Skeletal muscle satellite cell (primary cell): Measurements from ENCODE around the gene BCL2L14.
"Not testable (repeated sequence)": the region's sequence is repeated elsewhere in the genome, so short reads cannot be mapped to it uniquely, and the experiment has no call there.

Experiments used
- H3K27me3 ChIP-seq: 2 replicates; pipeline ENCODE4 v1.7.0; 2013; ENCODE audit warnings: low read length; ENCODE audit not compliant: control insufficient read depth, insufficient read depth
- H3K36me3 ChIP-seq: 2 replicates; pipeline ENCODE4 v1.7.0; 2013; ENCODE audit warnings: mild to moderate bottlenecking, control low read depth, low read length; ENCODE audit not compliant: insufficient read depth
- H3K4me1 ChIP-seq: 2 replicates; pipeline ENCODE4 v1.7.0; 2013; ENCODE audit warnings: low read length; ENCODE audit not compliant: control insufficient read depth, insufficient read depth
- H3K4me2 ChIP-seq: 2 replicates; pipeline ENCODE4 v1.7.0; 2013; ENCODE audit warnings: mild to moderate bottlenecking, low read length
- H3K4me3 ChIP-seq: 2 replicates; pipeline ENCODE4 v1.7.0; 2013; ENCODE audit warnings: low read length
- H3K9ac ChIP-seq: 2 replicates; pipeline ENCODE4 v1.7.0; 2013; ENCODE audit warnings: mild to moderate bottlenecking, low read depth, low read length, moderate library complexity
- H3K9me3 ChIP-seq: replicated peaks from 2 replicates; pipeline ENCODE4 v1.7.0; 2013; ENCODE audit warnings: mild to moderate bottlenecking, control low read depth, low read length

Gene BCL2L14

GRCh38 chr12:12088761-12089160 lies 18.0 kb downstream of the BCL2L14 start:
- Histone ChIP-seq H3K27me3 (peaks cover 6% of the 10 kb centered on the region), H3K4me3 (no peak overlapping the region), H3K9me3 (no peaks in the 10 kb centered on the region), H3K9ac (no peak overlapping the region), H3K36me3 (no peaks in the 10 kb centered on the region), H3K4me2 (no peak overlapping the region), H3K4me1 (peaks cover 9% of the 10 kb centered on the region)

DNA sequence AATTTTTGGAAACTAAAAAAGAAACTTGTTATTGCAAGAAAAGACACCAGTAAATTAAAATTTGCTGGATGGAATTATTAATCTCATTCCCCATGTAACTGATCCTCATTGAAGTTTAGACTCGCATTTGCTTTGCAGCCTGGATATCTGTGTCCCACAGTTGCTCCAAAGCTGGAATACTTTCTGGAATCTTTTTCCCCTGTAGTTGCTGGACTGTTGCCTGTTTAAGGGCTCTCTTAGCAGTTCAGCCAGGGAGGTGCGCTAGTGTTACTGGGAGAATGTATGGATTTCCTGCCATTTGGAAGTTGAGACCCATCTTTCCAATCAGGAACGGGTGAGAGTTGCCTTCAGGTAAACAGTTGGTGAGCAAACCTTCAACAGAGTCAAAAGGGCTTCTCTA lies 20.3 kb downstream of the BCL2L14 start:
- Histone ChIP-seq H3K36me3 (no peaks in the 10 kb centered on the region), H3K27me3 (peaks cover 6% of the 10 kb centered on the region), H3K4me3 (no peak overlapping the region), H3K9me3 (no peaks in the 10 kb centered on the region), H3K4me2 (no peak overlapping the region), H3K9ac (no peak overlapping the region), H3K4me1 (peaks cover 9% of the 10 kb centered on the region)

GRCh38 chr12:12091977-12092663 lies 21.4 kb downstream of the BCL2L14 start:
- Histone ChIP-seq H3K9me3 (no peaks in the 10 kb centered on the region), H3K27me3 (peaks cover 6% of the 10 kb centered on the region), H3K4me2 (no peak overlapping the region), H3K9ac (no peak overlapping the region), H3K36me3 (no peaks in the 10 kb centered on the region), H3K4me1 (peaks cover 9% of the 10 kb centered on the region), H3K4me3 (no peak overlapping the region)

DNA sequence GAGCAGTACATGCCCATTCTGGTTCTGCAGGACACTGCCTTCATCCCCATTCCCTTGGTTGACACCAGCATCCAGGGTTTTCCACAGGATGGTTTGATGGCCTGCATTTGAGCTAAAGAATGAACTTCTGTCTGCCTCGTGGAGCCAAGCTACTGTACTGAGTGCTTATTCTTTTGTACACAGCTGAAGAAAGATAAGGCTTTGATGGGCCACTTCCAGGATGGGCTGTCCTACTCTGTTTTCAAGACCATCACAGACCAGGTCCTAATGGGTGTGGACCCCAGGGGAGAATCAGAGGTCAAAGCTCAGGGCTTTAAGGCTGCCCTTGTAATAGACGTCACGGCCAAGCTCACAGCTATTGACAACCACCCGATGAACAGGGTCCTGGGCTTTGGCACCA lies 23.7 kb downstream of the BCL2L14 start:
- H3K9ac ChIP-seq: no peak overlapping the region
- H3K27me3 ChIP-seq: peaks cover 6% of the 10 kb centered on the region
- no peaks in the 10 kb centered on the region for H3K9me3 ChIP-seq
- H3K4me2 ChIP-seq: no peak overlapping the region
- peaks cover 9% of the 10 kb centered on the region for H3K4me1 ChIP-seq
- no peak overlapping the region for H3K4me3 ChIP-seq
- H3K36me3 ChIP-seq: no peaks in the 10 kb centered on the region

DNA sequence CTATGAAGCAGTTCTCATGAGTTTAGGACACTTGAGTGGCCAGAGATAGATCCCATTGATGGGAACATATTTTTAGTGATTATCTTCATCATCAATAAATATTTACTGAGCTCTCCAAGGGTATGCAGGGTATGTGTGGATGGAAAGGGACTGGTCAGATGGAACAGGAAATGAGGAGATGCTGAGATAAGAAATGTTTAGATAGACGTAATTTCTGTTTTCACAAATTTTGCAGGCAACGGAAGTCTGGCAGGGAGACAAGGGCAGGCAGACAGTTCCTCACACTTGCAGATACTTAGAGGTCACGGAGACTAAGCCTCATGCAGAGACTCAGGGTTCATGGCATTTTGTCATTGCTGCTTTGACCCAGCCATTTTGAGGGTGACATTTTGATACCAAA lies 24.3 kb downstream of the BCL2L14 start:
- Histone ChIP-seq H3K36me3 (no peaks in the 10 kb centered on the region), H3K9ac (no peak overlapping the region), H3K9me3 (no peaks in the 10 kb centered on the region), H3K27me3 (peaks cover 6% of the 10 kb centered on the region), H3K4me2 (no peak overlapping the region), H3K4me3 (no peak overlapping the region), H3K4me1 (peaks cover 9% of the 10 kb centered on the region)

DNA sequence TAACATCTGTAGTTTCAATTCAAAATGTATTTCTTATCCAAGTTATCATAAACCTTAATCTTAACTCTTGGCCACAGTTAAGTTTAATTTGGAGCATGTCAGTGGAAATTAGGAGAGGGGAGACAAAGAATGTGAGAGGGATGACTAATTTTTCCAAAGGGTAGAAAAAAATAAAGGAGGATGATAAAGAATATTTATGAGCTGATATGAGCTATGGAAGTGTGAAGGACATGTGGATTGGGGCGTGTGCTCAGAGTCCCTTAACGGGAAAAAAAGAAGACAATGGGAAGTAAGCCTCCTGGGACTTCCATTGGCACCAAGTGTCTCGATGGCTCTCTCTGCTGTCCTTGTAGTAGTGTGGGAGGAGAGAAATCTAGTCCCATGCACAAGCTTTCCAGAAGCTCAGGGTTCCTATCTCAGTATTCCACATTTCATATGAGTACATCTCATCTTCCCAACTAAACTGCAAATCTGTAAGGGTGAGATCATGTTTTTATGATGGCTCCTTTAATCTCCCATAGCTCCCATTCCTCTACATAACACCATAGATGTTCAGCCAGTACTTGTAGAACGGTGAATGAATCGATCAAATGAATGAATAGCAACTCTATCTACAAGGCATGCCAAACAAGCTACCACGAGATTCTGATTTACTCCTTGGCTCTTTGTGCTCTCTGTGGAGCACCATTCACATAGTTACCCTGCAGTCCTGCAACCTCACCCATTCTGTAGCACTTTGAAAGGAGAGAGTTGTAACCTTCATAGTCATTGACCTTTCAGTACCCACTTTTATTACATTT lies 27.4 kb downstream of the BCL2L14 start:
- no peaks in the 10 kb centered on the region for H3K27me3 ChIP-seq

DNA sequence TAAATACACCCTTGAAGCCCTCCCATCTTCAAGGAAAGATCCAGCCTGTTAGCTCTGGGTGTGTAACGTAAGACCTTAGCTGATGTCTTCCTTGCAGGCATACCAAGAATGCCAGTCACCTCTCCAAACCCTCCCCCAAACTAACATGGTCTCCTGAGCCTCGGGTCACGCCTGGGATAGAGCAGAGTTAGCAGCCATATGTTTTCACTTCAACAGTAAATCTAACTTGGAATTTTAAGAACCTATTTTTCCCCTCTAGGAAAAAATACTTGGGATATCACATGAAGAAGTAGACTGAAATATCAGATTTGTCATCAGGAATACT lies 27.9 kb downstream of the BCL2L14 start:
- no peak overlapping the region for H3K4me2 ChIP-seq
- no peaks in the 10 kb centered on the region for H3K9me3 ChIP-seq
- H3K4me3 ChIP-seq: no peak overlapping the region
- no peaks in the 10 kb centered on the region for H3K36me3 ChIP-seq
- H3K27me3 ChIP-seq: no peaks in the 10 kb centered on the region
- H3K9ac ChIP-seq: no peak overlapping the region
- H3K4me1 ChIP-seq: no peaks in the 10 kb centered on the region

More for the DNA sequence above, 27.4 kb downstream of the BCL2L14 start:
- Histone ChIP-seq H3K9me3 (no peaks in the 10 kb centered on the region), H3K36me3 (no peaks in the 10 kb centered on the region), H3K4me3 (no peak overlapping the region), H3K9ac (no peak overlapping the region), H3K4me2 (no peak overlapping the region), H3K4me1 (peaks cover under 1% of the 10 kb centered on the region)

DNA sequence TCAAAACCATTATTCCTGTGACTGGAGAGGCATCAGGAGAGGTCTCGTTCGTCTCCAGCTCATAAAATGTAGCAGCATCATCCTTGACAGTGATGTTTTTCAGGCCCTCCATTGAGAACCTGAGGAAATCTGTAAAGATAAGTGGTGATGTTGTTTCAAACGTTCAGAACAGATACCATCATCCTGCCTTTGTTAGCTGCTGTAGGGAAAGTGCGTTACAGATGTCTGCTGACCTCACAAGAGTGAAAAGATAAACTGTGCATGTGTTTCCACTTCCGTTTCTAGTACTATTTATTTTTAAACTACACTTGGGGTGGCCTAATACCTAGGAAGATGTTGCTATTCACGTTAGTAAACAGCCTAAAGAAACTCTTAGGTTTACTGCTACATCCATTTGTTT lies 28.4 kb downstream of the BCL2L14 start:
- Histone ChIP-seq H3K4me3 (no peak overlapping the region), H3K4me1 (no peaks in the 10 kb centered on the region), H3K27me3 (no peaks in the 10 kb centered on the region), H3K36me3 (no peaks in the 10 kb centered on the region), H3K9me3 (no peaks in the 10 kb centered on the region), H3K9ac (no peak overlapping the region), H3K4me2 (no peak overlapping the region)

GRCh38 chr12:12107678-12108077 lies 36.9 kb downstream of the BCL2L14 start:
- peaks cover 4% of the 10 kb centered on the region for H3K9me3 ChIP-seq
- H3K36me3 ChIP-seq: no peaks in the 10 kb centered on the region
- H3K4me1 ChIP-seq: no peaks in the 10 kb centered on the region
- no peak overlapping the region for H3K4me2 ChIP-seq
- no peak overlapping the region for H3K9ac ChIP-seq
- no peak overlapping the region for H3K4me3 ChIP-seq
- no peaks in the 10 kb centered on the region for H3K27me3 ChIP-seq

GRCh38 chr12:12108441-12109058 lies 37.8 kb downstream of the BCL2L14 start:
- no peaks in the 10 kb centered on the region for H3K27me3 ChIP-seq
- no peak overlapping the region for H3K4me3 ChIP-seq
- no peak overlapping the region for H3K9ac ChIP-seq
- H3K4me2 ChIP-seq: no peak overlapping the region
- H3K36me3 ChIP-seq: no peaks in the 10 kb centered on the region
- peaks cover 4% of the 10 kb centered on the region for H3K9me3 ChIP-seq
- H3K4me1 ChIP-seq: no peaks in the 10 kb centered on the region

- not testable (repeated sequence) for H3K4me2 ChIP-seq, H3K4me3 ChIP-seq, H3K9me3 ChIP-seq, H3K4me1 ChIP-seq, H3K36me3 ChIP-seq, H3K9ac ChIP-seq, H3K27me3 ChIP-seq
These were observed 40.3 kb downstream of the BCL2L14 start for GRCh38 chr12:12110923-12111555.
